ENCODE measurements around the gene PPRC1.
"Not testable (repeated sequence)": the region's sequence is repeated elsewhere in the genome, so short reads cannot be mapped to it uniquely, and the experiment has no call there.

Gene PPRC1

DNA sequence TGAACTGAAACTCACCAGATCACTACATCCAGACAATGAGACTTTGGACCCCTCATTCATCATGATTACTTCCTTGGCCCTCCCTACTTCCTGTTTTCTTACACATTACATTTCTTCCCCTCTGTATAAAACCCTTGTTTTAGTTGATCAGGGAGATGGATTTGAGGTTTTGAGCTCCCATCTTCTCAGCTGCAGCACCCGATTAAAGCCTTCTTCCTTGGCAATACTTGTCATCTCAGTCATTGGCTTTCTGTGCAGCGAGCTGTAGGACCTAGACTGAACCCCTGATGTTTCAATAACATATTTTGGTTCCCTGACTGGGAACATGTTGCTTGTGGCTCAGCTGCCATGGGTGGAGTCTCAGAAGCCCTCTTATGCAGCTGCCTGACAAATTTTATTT lies 52.4 kb downstream of the PPRC1 start:
- no peak for DNase-seq
- Histone ChIP-seq H3K4me3 (ENCODE audit: low read depth in 1 of 2, low read length in 2 of 2) (no peak overlapping the region), H3K27ac (ENCODE audit: low read length) (no peak overlapping the region), H3K9ac (ENCODE audit: low read depth, low read length) (no peak overlapping the region), H3K9me3 (ENCODE audit: insufficient read depth, low read length, severe bottlenecking) (no peaks in the 10 kb centered on the region), H3K4me1 (ENCODE audit: insufficient read depth, low read length) (peaks cover 6% of the 10 kb centered on the region), H4K20me1 (ENCODE audit: insufficient read depth, low read length) (no peaks in the 10 kb centered on the region), H3K27me3 (ENCODE audit: insufficient read depth, low read length, poor library complexity) (no peaks in the 10 kb centered on the region), H3K36me3 (ENCODE audit: insufficient read depth, low read length) (no peaks in the 10 kb centered on the region), H3K79me2 (ENCODE audit: insufficient read depth, low read length) (no peaks in the 10 kb centered on the region), H3K4me2 (ENCODE audit: insufficient read depth, low read length) (no peak overlapping the region), H2AFZ (ENCODE audit: low read depth, low read length) (no peak overlapping the region)
- ATAC-seq (ENCODE audit: insufficient read depth, low read depth): no peak
- TF ChIP-seq, protein P1, sequence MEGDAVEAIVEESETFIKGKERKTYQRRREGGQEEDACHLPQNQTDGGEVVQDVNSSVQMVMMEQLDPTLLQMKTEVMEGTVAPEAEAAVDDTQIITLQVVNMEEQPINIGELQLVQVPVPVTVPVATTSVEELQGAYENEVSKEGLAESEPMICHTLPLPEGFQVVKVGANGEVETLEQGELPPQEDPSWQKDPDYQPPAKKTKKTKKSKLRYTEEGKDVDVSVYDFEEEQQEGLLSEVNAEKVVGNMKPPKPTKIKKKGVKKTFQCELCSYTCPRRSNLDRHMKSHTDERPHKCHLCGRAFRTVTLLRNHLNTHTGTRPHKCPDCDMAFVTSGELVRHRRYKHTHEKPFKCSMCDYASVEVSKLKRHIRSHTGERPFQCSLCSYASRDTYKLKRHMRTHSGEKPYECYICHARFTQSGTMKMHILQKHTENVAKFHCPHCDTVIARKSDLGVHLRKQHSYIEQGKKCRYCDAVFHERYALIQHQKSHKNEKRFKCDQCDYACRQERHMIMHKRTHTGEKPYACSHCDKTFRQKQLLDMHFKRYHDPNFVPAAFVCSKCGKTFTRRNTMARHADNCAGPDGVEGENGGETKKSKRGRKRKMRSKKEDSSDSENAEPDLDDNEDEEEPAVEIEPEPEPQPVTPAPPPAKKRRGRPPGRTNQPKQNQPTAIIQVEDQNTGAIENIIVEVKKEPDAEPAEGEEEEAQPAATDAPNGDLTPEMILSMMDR (IDR thresholded peaks at IDR 0.05; ENCODE audit: borderline replicate concordance, extremely low read depth, low read length, poor library complexity, severe bottlenecking): no peak
- no peak for TF ChIP-seq EZH2 (IDR thresholded peaks at IDR 0.05; ENCODE audit: borderline replicate concordance, low read depth, low read length, severe bottlenecking)

DNA sequence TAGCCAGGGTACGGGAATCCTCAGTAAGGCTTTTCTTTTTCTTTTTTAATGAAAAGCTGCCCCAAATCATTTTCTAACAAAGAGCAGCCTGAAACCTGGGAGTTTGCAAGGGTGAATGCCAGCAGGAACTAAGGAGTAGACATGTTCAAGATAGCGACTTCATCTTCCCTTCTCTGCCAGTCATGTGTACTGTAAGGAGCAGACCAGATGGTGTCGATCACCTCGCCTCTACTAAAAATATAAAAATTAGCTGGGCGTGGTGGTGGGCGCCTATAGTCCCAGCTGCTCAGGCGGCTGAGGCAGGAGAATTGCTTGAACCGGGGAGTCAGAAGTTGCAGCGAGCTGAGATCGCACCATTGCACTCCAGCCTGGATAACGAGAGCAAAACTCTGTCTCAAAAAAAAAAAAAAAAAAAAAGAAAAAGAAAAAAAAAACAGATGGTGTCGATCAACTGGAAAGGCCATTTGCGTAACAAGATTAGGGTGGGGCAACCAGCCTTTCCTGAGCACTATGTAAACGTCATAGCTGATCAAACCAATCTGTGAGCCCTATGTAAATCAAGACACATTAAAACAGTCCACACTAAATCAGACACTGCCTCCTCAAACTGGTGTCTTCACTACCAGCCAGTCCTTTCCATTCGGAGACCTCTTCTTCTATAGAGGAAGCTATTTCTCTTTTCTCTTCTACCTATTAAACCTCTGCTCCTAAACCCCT lies 53.1 kb downstream of the PPRC1 start:
- Histone ChIP-seq H3K9me3 (ENCODE audit: insufficient read depth, low read length, severe bottlenecking) (no peaks in the 10 kb centered on the region), H2AFZ (ENCODE audit: low read depth, low read length) (no peak overlapping the region), H3K79me2 (ENCODE audit: insufficient read depth, low read length) (no peaks in the 10 kb centered on the region), H3K27me3 (ENCODE audit: insufficient read depth, low read length, poor library complexity) (no peaks in the 10 kb centered on the region), H3K4me2 (ENCODE audit: insufficient read depth, low read length) (no peak overlapping the region), H3K36me3 (ENCODE audit: insufficient read depth, low read length) (no peaks in the 10 kb centered on the region), H4K20me1 (ENCODE audit: insufficient read depth, low read length) (no peaks in the 10 kb centered on the region), H3K9ac (ENCODE audit: low read depth, low read length) (no peak overlapping the region), H3K4me3 (ENCODE audit: low read depth in 1 of 2, low read length in 2 of 2) (no peak overlapping the region), H3K27ac (ENCODE audit: low read length) (no peak overlapping the region), H3K4me1 (ENCODE audit: insufficient read depth, low read length) (peaks cover 6% of the 10 kb centered on the region)
- TF ChIP-seq EZH2 (IDR thresholded peaks at IDR 0.05; ENCODE audit: borderline replicate concordance, low read depth, low read length, severe bottlenecking): no peak
- TF ChIP-seq, protein P1 (IDR thresholded peaks at IDR 0.05; ENCODE audit: borderline replicate concordance, extremely low read depth, low read length, poor library complexity, severe bottlenecking): no peak
- ATAC-seq (ENCODE audit: insufficient read depth, low read depth) (no peak), DNase-seq (no peak)

DNA sequence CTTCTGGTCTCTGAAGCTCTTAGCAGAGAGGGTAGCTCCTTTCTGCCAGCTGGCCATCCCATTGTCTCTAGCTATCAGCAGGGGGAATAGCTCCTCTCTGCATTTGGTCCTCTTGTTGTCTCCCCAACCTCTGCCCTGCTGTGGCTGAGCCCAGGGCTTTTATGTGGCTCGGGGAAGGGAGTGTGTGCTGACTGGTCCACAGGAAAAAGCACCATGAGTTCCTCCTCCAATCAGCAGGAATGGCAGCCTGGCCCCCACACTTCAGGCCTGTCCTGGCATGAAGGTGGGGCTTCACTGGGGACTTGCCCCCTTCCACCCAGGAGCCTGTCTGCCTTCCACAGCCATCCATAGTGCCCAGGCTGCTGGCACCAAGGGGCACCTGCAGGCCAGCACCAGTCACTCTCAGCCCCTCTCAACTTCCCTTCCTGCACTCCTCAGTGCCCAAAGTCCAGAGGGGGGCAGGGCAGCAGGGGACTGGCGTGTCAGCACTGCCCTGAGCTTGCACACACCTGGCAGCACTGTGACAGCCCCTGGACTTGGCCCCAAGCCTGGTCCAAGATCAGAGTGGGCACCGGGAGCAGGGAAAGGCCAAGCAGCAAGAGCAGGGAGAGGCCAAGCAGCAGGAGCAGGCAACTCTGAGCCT lies 55.6 kb downstream of the PPRC1 start:
- no peak overlapping the region for H3K4me2 ChIP-seq (ENCODE audit: insufficient read depth, low read length)
- H4K20me1 ChIP-seq (ENCODE audit: insufficient read depth, low read length): no peaks in the 10 kb centered on the region

DNA sequence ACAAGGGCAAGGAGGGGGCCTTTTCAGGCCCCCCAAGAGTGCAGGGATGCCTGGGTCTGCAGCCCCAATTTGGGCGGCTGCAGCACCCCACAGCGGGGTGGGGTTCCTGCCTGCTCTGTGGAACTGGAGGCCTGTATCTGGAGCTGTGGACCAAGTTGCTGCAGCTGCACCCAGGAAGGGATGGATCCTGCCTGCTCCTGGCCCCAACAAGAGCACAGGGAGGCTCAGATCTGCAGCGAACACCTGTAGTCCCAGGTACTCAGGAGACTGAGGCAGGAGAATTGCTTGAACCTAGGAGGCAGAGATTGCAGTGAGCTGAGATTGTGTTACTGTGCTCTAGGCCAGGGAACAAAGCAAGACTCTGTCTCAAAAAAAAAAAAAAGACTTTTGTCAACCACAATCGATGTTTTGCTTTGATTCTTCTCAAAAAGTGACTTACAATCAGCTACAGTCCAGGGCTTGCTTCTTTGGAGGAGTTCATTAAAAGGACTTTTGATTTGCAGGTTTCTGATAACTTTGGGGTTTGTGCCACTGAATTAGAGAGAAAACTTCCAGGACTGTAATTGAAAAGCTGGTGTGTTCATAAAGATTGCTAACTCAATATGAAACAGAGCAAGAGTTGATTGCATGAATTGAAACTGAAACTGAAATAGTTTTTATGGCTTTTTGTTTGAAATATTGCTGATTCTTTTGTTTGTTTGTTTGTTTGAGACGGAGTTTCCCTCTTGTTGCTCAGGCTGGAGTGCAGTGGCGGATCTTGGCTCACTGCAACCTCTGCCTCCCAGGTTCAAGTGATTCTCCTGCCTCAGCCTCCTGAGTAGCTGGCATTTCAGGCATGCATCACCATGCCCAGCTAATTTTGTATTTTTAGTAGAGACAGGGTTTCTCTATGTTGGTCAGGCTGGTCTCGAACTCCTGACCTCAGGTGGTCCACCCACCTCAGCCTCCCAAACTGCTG lies 56.4 kb downstream of the PPRC1 start:
- DNase-seq; ATAC-seq (ENCODE audit: insufficient read depth, low read depth); H3K4me3 ChIP-seq (ENCODE audit: low read depth in 1 of 2, low read length in 2 of 2); H4K20me1 ChIP-seq (ENCODE audit: insufficient read depth, low read length); H3K4me1 ChIP-seq (ENCODE audit: insufficient read depth, low read length); H3K9ac ChIP-seq (ENCODE audit: low read depth, low read length); H3K27me3 ChIP-seq (ENCODE audit: insufficient read depth, low read length, poor library complexity); H3K9me3 ChIP-seq (ENCODE audit: insufficient read depth, low read length, severe bottlenecking); H3K79me2 ChIP-seq (ENCODE audit: insufficient read depth, low read length); H3K36me3 ChIP-seq (ENCODE audit: insufficient read depth, low read length); H3K27ac ChIP-seq (ENCODE audit: low read length): not testable (repeated sequence)
- peak overlapping the region; percentile 62; the same call in 1 of the 2 replicates for H2AFZ ChIP-seq (ENCODE audit: low read depth, low read length)
- H3K4me2 ChIP-seq (ENCODE audit: insufficient read depth, low read length): peak overlapping the region; percentile 40; the same call in 1 of the 2 replicates

More for the DNA sequence above, 55.6 kb downstream of the PPRC1 start:
- Histone ChIP-seq H3K27me3 (ENCODE audit: insufficient read depth, low read length, poor library complexity) (no peaks in the 10 kb centered on the region), H2AFZ (ENCODE audit: low read depth, low read length) (no peak overlapping the region), H3K4me3 (ENCODE audit: low read depth in 1 of 2, low read length in 2 of 2) (no peak overlapping the region), H3K27ac (ENCODE audit: low read length) (no peak overlapping the region), H3K36me3 (ENCODE audit: insufficient read depth, low read length) (no peaks in the 10 kb centered on the region), H3K9me3 (ENCODE audit: insufficient read depth, low read length, severe bottlenecking) (no peaks in the 10 kb centered on the region), H3K4me1 (ENCODE audit: insufficient read depth, low read length) (peaks cover 6% of the 10 kb centered on the region), H3K79me2 (ENCODE audit: insufficient read depth, low read length) (no peaks in the 10 kb centered on the region), H3K9ac (ENCODE audit: low read depth, low read length) (no peak overlapping the region)
- ATAC-seq (ENCODE audit: insufficient read depth, low read depth): no peak
- no peak for DNase-seq
- TF ChIP-seq, protein P1 (IDR thresholded peaks at IDR 0.05; ENCODE audit: borderline replicate concordance, extremely low read depth, low read length, poor library complexity, severe bottlenecking): no peak
- no peak for TF ChIP-seq EZH2 (IDR thresholded peaks at IDR 0.05; ENCODE audit: borderline replicate concordance, low read depth, low read length, severe bottlenecking)

Measured in DND-41 (cell line).